ENCODE data around the gene MAG. TPM values are rescaled to one million over a fixed set of nuclear protein-coding genes. Genes with fewer than 3 reads are reported as not detected.

The MAG gene
- polyA plus RNA-seq, 3 donors = not detected

DNA sequence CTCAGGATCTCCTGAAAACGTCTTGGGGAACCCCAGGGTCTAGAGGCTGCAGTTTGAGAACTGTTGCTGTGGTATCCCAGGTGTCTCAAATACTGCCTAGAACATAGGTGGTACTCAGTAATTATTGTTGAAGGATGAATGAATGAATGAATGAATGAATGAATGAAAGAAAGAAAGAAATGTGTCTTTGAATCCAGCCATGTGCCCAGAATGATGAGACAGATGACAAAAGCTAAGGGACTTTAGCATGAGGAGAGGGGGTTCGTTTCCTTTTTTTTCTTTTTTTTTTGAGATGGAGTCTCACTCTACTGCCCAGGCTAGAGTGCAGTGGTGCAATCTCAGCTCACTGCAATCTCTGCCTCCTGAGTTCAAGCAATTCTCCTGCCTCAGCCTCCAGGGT, 35.4 kb upstream of the MAG start:
- Mint-ChIP-seq H3K27me3 (ENCODE audit: low read depth in 3 of 3) (peaks cover 1 to 17% (median 11%) of the 10 kb centered on the region in 3 donors), H3K9me3 (peaks cover 0 to 3% (median 0%) of the 10 kb centered on the region in 7 donors), H3K4me3 (no peak overlapping the region), H3K36me3 (no peaks in the 10 kb centered on the region), H3K27ac (peak overlapping the region in 1 of 7 donors; percentile 41), H3K4me1 (no peaks in the 10 kb centered on the region)
- no peaks in the 10 kb centered on the region for H3K79me2 ChIP-seq (ENCODE audit: insufficient read depth, low read length)
- DNase-seq = no peak
- no peak overlapping the region for H3K4me2 ChIP-seq (replicated peaks; ENCODE audit: extremely low read depth, low read length, poor library complexity, severe bottlenecking)
- no peaks in the 10 kb centered on the region for H4K20me1 ChIP-seq (ENCODE audit: insufficient read depth, low read length)
- 67% methylated on average over 1 of the region's 2 CpGs for WGBS (ENCODE audit: insufficient coverage)
- no peak overlapping the region for H3K9ac ChIP-seq (ENCODE audit: insufficient read depth, low read length, poor library complexity, severe bottlenecking)
- H3K36me3 ChIP-seq (replicated peaks in 1 of 2; ENCODE audit: control insufficient read depth in 1 of 2, insufficient read depth in 2 of 2, low read length in 2 of 2) = no peaks in the 10 kb centered on the region
- intact Hi-C loops (cut with micrococcal nuclease) = no loop called here
- H3K9me3 ChIP-seq (replicated peaks in 1 of 2; ENCODE audit: control insufficient read depth in 1 of 2, insufficient read depth in 1 of 2, low read length in 2 of 2) = no peaks in the 10 kb centered on the region
- TF ChIP-seq, protein P1, sequence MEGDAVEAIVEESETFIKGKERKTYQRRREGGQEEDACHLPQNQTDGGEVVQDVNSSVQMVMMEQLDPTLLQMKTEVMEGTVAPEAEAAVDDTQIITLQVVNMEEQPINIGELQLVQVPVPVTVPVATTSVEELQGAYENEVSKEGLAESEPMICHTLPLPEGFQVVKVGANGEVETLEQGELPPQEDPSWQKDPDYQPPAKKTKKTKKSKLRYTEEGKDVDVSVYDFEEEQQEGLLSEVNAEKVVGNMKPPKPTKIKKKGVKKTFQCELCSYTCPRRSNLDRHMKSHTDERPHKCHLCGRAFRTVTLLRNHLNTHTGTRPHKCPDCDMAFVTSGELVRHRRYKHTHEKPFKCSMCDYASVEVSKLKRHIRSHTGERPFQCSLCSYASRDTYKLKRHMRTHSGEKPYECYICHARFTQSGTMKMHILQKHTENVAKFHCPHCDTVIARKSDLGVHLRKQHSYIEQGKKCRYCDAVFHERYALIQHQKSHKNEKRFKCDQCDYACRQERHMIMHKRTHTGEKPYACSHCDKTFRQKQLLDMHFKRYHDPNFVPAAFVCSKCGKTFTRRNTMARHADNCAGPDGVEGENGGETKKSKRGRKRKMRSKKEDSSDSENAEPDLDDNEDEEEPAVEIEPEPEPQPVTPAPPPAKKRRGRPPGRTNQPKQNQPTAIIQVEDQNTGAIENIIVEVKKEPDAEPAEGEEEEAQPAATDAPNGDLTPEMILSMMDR (IDR thresholded peaks at IDR 0.05) = no peak
- H3K4me3 ChIP-seq (replicated peaks in 1 of 3; ENCODE audit: low read depth in 2 of 3, low read length in 3 of 3) = no peak overlapping the region
- H2AFZ ChIP-seq (ENCODE audit: insufficient read depth, low read depth, low read length, poor library complexity, severe bottlenecking) = no peak overlapping the region
- no peaks in the 10 kb centered on the region for H3K4me1 ChIP-seq (ENCODE audit: control insufficient read depth in 1 of 2, insufficient read depth in 2 of 2, low read length in 2 of 2)
- peaks cover 0 to 1% of the 10 kb centered on the region in 2 donors for H3K27me3 ChIP-seq (ENCODE audit: control insufficient read depth in 2 of 2, insufficient read depth in 2 of 2, low read length in 2 of 2)
- no peak overlapping the region for H3K27ac ChIP-seq (ENCODE audit: low read depth in 1 of 2, low read length in 2 of 2)

DNA sequence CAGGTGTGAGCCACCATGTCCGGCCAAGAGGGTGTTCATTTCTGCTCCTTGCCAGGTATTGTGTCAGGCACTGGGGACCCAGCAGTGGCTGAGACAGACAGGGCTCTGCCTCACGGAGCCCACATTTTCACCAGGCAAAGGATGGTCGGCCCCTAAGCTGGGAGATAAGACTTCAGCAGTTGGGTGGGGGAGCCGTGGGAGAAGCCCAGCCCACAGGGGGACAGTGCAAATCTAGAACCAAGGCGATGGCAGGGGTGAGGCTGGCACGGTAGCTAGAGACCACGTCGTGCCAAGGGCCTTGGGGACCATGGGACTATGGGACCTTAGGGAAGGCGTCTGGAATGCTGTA, 34.9 kb upstream of the MAG start:
- Histone ChIP-seq H3K79me2 (ENCODE audit: insufficient read depth, low read length) (no peaks in the 10 kb centered on the region), H2AFZ (ENCODE audit: insufficient read depth, low read depth, low read length, poor library complexity, severe bottlenecking) (no peak overlapping the region), H4K20me1 (ENCODE audit: insufficient read depth, low read length) (no peaks in the 10 kb centered on the region), H3K36me3 (replicated peaks in 1 of 2; ENCODE audit: control insufficient read depth in 1 of 2, insufficient read depth in 2 of 2, low read length in 2 of 2) (no peaks in the 10 kb centered on the region), H3K27ac (ENCODE audit: low read depth in 1 of 2, low read length in 2 of 2) (no peak overlapping the region), H3K9me3 (replicated peaks in 1 of 2; ENCODE audit: control insufficient read depth in 1 of 2, insufficient read depth in 1 of 2, low read length in 2 of 2) (no peaks in the 10 kb centered on the region), H3K4me3 (replicated peaks in 1 of 3; ENCODE audit: low read depth in 2 of 3, low read length in 3 of 3) (no peak overlapping the region), H3K4me1 (ENCODE audit: control insufficient read depth in 1 of 2, insufficient read depth in 2 of 2, low read length in 2 of 2) (no peaks in the 10 kb centered on the region), H3K9ac (ENCODE audit: insufficient read depth, low read length, poor library complexity, severe bottlenecking) (no peak overlapping the region), H3K4me2 (replicated peaks; ENCODE audit: extremely low read depth, low read length, poor library complexity, severe bottlenecking) (no peak overlapping the region), H3K27me3 (ENCODE audit: control insufficient read depth in 2 of 2, insufficient read depth in 2 of 2, low read length in 2 of 2) (peaks cover 0 to 6% of the 10 kb centered on the region in 2 donors)
- Mint-ChIP-seq H3K4me3 (no peak overlapping the region), H3K36me3 (no peaks in the 10 kb centered on the region), H3K27ac (no peak overlapping the region), H3K27me3 (ENCODE audit: low read depth in 3 of 3) (peaks cover 6 to 21% (median 7%) of the 10 kb centered on the region in 3 donors), H3K9me3 (peaks cover 0 to 2% (median 0%) of the 10 kb centered on the region in 7 donors), H3K4me1 (no peaks in the 10 kb centered on the region)
- TF ChIP-seq, protein P1 (IDR thresholded peaks at IDR 0.05) = no peak
- WGBS (ENCODE audit: insufficient coverage) = 91% methylated on average over 7 of the region's 9 CpGs
- no peak for DNase-seq
- intact Hi-C loops (cut with micrococcal nuclease) = no loop called here

Measured in CD14-positive monocyte (primary cell).